GM18861 (cell line): ENCODE data around the gene LOXL3.
A peak's percentile ranks its signal among the peaks of the same experiment; 100 is the strongest.

ENCODE experiments used
- ATAC-seq: cut with Tn5 transposase; IDR thresholded peaks from one replicate; pipeline ENCODE4 v1.9.1; 2021; ENCODE audit not compliant: unreplicated experiment

Gene LOXL3

GRCh38 chr2:74551942-74552913, 1.5 kb downstream of the LOXL3 start:
- ATAC-seq, result no peak

DNA sequence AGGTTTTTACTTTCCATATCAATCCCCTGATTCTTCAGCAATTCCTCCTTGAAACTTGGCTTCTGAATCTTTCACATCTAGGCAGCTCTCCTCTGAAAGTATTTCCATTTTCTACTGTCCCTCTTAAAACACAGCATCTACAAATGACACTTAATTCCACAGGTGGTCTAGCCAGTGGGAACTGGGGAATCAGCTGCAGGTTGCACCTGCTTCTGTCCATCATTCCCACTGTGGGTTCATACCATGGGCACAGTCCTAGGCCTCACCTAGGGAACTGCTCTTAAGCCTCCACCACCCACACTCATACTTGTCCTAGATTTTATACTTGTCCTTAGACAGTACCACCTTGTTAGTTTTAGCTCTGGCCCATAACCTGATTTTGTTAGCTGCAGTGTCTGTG, 2.2 kb downstream of the LOXL3 start:
- ATAC-seq, result no peak

DNA sequence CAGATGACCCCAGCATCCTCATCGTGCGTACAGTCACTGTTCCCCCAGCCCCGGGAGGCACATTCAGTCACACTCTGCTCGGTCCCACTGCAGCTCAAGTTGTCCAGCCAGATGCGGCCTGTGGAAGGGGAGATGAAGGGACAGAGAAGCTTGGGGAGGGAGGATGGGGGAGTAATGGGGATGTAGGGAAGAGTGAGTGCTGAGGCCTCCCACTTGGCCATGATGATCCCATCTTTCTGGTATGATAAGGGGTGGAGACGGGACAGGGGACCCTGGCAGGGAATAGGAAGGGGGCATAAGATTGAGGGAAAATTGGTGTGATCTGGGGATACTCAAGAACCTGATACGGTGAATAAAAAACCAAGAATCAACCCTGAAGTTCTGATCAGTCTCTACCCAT, 3.5 kb downstream of the LOXL3 start:
- no peak for ATAC-seq

- ATAC-seq, result no peak
These were observed 4.6 kb downstream of the LOXL3 start for GRCh38 chr2:74548900-74549826.

- no peak for ATAC-seq
These were observed 5.3 kb downstream of the LOXL3 start for GRCh38 chr2:74548285-74548899.

- no peak for ATAC-seq
These were observed 7.7 kb downstream of the LOXL3 start for GRCh38 chr2:74546004-74546403.

DNA sequence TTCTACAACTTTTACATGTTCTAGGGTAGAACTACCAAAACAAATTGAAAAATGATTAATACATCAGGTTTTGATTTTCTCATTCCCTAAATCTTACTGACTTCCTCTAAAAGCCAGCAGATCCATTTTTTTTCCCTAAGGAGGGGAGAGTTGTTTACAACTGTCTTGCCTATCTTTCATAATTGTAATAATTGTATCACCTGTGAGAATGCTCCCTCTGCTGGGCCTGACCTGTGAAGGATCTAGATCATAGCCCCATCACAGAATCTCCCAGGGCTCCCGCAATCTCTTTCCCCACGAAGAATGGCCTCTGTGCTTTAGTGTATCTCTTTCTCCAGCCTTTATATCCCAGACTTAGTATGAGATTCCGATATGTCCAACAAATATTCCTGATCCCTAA, 9.1 kb downstream of the LOXL3 start:
- no peak for ATAC-seq

DNA sequence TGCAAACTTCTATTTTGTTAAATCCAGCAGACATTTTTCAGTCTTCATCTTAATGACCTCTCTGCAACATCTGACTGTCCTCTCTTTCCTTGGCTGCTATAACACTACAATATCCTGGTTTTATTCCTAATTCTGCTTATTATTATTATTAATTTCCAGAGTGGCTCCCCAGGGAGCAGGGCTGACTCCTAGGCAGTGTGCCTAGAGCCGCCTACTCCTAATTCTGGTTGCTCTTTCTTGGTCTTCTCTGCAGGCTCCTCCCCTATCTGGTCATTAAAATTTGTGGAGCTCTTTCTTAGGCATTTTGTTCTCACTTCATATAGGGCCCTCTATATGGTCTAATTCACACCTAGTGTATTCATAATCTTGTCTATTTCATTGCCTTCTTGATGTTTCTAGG, 10.8 kb downstream of the LOXL3 start:
- ATAC-seq, result no peak

DNA sequence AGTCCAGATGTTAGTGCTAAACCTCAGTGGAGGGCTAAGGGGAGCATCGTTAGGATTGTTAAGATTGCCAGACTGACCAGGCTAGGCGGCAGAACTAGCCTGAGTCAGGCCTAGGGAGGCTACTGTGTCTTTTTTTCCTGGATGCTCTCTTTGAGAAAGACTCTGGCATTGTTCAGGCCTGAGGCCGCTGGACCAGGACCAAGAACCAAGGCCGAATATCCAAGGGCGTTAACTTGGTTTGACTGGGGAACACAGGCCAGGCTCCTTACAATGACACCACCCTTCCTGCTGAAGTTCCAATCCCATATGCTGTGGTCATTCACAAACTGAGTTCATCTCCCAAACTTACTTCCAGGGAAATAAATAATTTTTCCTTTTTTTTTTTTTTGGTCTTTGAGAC, 13.5 kb downstream of the LOXL3 start:
- ATAC-seq, result no peak

- no peak for ATAC-seq
These were observed 14.8 kb downstream of the LOXL3 start for GRCh38 chr2:74538881-74539339.

DNA sequence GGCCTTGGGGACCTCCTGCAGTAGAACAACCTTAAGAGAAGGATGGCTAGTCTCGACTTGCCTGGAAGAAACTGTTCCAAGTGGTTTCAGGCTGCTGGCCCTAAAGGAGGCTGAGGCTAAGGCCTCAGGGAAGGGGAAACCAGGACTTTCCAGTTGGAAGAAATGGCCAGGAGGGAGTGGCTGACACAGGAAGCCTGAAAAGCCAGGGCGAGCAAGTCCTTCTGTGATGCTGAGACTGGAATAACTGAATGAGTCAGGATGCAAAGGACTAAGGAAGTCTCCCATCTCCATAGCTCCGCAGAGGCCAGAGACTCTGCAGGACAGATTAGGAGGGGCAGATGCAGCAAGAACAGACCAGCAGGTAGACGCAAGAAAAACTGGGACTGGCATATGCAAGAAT, 16.6 kb downstream of the LOXL3 start:
- no peak for ATAC-seq

GRCh38 chr2:74536166-74536950, 17.4 kb downstream of the LOXL3 start:
- ATAC-seq, result no peak

- ATAC-seq, result no peak
These were observed 18.2 kb downstream of the LOXL3 start for GRCh38 chr2:74535440-74535965.

DNA sequence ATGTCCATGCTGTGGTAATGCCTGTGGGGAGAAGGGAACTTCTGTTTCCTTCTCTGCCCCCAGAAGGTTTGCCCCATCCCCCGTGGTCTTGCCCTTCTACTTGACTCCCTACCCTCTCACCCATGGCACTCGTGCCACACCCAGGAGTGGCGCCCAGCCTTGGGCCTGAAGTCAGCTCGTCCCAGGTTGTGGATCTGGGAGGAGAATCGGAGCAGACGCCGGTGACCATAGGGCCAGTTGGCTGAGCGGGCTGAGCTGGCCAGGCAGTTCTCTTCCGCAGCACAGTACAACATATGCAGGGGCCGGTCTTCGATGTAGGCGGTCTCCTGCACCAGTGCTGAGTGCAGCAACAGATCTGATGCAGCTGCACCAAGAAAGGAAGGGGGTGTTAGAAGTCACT, 19.3 kb downstream of the LOXL3 start:
- ATAC-seq, result no peak

DNA sequence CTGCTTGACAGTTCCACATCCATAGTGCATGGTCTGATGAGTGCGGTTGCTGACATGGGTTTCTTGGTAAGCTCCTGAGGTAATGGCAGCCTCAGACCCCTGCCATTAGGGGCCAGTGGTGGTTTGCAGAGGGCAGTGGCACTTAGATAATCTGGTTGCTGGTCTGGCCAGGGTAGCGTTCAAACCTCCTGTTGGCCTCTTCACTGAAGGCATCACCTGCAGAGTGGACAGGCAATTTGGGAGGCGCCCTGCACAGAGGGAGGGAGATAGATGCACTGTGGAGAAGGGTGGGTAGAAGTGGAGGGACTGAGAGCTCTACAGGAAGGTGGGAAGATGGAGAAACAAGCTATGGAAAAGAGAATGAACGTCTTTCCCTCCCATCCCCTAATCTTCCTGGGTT, 20.3 kb downstream of the LOXL3 start:
- no peak for ATAC-seq

DNA sequence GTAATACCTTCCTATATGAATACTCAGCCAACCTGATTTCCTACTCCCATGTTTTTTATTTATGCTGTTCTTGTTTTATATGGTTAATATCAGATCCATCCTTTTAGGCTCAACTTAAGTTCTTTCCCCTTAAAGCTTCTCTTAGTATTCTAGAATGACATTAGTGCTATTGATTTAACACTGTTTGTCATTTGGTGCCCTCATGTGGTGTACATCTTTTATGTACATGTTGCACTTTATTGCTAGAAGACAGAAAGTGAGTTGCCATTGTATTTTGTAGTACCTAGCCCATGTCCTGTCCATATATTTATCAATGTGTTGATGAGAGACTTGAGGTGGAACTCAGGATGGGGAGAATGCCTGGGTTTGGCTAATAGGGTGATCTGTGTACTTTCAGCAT, 21.5 kb downstream of the LOXL3 start:
- ATAC-seq, result no peak

DNA sequence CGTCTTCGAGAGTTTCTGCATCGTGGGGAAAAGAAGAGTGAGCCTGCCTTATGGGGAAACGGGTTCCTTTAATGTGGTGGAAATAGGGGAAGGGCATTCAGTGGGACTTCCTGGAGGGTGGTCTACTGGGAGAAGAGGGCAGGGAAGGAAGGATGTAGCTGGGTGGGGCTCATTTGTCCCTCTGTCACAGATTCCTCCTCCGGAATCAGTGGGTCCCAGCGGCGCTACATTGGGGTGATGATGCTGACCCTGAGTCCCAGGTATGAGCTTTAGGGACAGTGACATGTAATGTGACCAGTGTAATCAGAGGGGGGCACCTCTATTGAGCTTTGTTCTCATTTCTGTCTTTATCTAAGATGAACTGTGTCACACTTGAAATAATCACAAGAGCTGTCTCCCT, 22.1 kb downstream of the LOXL3 start:
- ATAC-seq, result no peak

GRCh38 chr2:74530239-74531187, 23.2 kb downstream of the LOXL3 start:
- ATAC-seq, result peak; percentile 32
